ENCODE measurements around the gene BCL2L11.
"Not testable (repeated sequence)": the region's sequence is repeated elsewhere in the genome, so short reads cannot be mapped to it uniquely, and the experiment has no call there.

The BCL2L11 gene, protein sequence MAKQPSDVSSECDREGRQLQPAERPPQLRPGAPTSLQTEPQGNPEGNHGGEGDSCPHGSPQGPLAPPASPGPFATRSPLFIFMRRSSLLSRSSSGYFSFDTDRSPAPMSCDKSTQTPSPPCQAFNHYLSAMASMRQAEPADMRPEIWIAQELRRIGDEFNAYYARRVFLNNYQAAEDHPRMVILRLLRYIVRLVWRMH
- total RNA-seq = 35.4 to 61.5 (median 40.3) reads per million in 4 experiments

DNA sequence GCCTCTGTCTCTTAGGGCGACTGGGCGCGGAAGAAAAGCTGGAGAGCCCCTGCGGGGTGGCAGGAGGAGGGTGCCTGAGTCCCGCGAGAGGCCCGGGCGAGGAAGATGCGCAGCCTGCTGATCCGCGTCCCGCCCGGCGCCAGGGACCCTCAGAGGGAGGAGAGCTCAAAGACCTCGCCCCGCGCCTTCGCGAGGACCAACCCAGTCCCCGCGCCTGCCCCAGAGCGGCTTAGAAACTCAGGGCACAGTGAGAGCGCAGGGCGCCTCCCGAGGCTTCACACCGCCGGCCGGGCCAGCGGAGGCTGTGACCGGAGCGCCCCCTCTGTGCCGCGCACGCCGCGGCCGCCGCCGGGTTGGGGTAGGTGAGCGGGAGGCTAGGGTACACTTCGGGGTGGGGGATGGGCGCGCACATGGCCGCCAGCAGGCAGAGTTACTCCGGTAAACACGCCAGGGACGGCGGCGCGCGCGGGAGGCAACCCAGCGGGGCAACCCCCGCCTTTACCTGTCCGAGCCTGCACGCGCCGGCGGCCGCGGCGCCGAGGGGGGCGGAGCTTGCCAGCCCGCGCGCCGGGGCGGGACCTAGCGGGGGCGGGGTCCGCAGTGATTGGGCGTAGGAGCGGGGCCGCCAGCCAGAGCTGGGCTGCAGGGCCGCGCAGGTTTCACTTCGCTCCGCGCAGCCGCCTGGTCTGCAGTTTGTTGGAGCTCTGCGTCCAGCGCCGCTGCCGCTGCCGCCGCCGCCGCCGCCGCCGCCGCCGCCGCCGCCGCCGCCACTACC is at the start of gene BCL2L11:
Gene BCL2L11, plus strand, starts transcription at position 662 of the 775 bp plus-strand sequence. CDS start 2,832 bp downstream, outside the sequence.
- DNase-seq = peak; percentile 77

DNA sequence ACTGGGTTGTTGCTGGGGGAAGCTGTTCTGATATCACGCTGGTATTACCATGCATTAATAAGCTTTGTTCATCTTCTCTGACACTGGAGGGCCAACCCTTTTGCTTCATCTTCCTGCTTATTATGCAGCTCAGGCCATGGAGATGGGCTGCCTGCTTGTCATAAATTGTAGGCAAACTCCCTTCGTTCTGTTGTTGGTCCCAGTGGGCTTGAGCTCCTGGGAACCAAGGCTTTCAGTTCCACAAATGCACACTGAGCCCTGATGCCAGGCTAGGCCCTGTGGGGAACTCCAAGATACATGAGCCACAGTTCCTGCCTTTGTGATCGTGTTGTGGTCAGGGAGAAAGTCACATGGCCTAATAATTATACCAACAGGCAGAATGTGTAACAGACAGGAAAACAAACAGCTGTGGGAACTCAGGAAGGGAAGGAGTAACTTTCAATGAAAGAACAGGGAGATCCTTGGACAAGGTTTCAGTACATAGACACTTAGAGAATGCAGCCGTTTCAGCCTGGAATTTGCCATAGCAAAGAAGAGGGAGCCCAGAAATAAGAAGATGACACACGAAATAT is 49.0 kb upstream of the BCL2L11 start:
- no peak for DNase-seq

DNA sequence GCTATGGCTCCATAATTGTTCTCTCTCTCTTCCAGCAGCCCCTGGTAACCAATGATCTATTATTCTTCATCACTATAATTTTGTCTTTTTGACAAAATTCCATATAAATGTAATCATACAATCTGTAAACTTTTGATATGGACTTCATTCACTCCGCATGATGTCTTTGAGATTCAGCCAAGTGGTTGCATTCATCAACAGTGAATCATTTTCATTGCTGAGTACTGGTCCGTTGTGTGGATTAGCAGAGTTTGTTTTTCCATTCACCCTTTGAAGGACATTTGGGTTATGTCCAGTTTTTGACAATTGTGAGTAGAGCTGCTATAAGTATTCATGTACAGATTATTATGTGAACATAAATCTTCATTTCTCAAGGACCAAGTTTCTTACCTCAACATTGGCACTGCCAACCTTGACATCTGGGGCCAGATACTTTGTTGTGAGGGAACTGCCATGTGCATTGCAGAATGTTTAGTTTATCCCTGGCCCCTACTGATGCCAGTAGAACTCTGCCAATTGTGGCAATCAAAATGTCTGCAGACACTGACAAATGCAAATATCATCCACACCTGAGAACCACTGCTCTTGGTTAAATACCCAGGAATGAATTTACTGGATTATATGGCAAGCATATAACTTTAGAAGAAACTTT is 48.4 kb upstream of the BCL2L11 start:
- no peak for DNase-seq

DNA sequence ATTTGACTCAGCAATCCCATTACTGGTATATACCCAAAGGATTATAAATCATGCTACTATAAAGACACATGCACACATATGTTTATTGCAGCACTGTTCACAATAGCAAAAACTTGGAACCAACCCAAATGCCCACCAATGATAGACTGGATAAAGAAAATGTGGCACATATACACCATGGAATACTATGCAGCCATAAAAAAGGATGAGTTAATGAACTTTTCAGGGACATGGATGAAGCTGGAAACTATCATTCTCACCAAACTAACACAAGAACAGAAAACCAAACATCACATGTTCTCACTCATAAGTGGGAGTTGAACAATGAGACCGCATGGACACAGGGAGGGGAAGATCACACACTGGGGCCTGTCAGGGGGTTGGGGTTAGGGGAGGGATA is 38.1 kb upstream of the BCL2L11 start:
- not testable (repeated sequence) for DNase-seq

DNA sequence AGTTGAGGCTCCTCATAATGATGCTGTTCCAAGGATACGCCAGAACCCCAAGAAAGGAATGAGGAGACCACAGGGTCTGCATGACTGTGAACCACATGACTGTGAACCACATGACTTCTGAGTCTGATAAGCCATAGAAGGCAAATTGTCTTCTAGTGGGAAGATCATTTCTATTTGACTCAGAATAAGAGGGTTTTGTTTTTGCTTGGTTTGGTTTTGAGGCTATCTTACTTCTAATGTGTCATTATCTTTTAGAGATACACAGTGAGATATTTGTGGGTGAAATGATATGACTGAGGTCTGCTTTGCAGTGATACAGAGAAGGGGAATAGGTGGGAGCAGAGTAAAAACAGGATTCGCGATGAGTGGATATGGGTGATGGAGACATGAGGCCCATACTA is 28.9 kb upstream of the BCL2L11 start:
- DNase-seq = no peak

DNA sequence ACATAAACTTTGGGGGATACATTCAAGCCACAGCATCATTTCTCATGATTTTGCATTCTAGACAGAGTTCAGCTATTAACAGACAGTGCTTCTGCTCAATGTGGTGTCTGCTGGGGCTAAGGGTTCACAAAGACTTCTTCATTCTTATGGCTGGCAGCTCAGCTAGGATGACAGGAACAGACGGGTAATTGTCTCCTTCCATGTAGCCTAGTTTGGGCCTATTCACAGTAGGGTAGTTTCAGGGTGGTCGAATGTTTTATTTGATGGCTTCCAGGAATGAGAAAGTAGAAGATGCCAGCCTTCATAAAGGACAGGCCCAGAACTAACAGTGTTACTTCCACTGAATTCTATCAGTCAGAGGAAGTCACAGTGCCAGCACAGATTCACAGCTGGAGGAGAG is 26.0 kb upstream of the BCL2L11 start:
- no peak for DNase-seq

DNA sequence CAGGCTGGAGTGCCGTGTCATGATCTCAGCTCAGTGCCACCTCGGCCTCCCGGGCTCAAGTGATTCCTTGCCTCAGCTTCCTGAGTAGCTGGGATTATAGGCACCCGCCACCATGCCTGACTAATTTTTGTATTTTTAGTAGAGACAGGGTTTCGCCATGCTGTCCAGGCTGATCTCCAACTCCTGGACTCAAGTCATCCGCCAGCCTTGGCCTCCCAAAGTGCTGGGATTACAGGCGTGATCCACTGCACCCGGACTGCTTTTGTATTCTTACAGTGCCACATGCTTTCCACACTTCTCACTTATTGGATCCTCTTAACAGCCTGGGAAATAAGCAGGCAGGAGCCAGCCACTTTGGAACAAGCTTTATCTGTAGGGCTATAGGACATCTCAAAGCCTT is 25.3 kb upstream of the BCL2L11 start:
- no peak for DNase-seq

DNA sequence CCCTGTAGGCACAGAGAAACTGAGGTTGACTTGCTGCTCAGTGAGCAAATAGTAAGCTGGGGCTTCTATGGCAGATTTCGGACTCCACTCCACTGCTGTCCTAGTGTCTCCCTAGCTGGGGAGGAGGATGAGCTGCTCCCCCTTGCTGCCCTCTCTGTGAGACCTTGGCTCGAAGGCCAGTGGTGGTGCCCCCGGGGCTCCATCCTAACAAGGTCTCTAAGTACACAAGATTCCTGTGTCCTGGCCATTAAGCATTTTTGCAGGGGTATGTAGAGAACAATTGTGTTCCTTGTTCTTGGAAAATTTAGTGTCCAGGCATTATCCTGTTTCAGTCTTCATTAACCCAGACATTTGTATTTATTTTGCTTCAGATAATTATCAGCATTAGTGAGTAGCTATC is 21.3 kb upstream of the BCL2L11 start:
- no peak for DNase-seq

DNA sequence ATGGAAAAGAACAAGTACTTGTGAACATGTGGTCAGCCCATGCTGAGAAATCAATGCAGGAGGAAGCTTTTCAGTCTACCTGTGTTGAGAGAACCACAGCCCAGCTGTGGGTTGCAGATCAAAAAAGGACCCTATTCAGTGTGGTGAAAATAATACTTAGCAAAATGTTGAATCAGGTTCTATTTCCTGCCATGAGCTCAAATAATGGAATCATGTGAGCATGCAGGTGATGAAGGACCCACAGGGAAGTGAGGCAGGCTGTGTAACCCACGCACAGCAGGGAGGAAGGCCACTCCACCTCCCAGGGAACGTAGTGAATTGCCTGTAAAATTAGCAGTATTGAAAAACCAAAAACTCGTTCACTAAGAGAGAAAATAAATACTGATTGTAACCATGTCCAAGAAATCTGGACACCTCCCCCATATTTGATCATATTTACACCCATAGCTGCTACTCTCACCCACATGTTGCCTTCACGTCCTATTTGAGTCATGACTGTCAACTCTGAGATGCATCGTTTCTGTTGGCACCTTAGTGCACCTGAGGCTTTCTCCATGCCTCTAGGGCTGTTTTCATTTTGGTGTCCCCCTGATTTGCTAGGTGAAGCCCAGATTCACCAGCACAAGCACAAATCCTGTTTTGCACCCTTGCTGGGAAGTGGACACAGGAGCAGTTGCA is 20.5 kb upstream of the BCL2L11 start:
- no peak for DNase-seq

DNA sequence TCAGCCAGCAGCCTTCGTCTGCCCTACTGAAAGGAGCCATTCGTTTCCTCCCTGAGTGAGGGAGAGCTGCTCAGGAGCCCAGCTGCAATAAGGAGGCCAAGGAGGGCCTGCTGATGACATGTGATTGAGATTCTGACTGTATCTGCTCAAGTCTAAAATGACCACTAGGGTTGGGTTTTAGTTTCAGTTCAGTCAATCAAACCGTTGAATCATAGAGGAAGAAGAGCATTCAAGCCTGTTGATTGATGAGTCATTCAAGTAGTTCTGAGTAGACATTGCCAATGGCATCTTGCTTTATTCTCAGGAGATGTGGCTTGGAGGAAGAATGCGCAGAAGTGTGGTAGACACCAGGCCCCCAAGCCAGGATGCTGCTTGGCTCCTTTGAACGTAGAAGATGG is 19.9 kb upstream of the BCL2L11 start:
- no peak for DNase-seq

DNA sequence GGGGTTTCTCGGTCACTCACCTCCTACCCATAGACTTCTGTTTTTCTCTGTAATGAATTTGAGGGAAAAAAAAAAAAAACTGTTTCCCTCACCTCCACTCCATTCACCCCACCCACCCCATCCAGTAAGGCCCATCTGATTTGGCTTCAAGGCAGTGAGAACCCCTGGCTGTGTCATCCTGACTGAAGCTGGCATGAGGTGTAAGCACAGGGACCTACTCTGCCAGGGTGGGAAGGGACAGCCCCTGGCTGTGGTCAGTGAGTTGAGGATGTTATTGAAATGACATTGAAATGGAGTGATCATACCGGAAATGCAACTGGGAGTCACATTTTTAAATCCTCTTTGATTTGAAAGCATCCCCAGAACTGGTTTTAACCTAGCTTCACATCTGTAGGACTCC is 19.1 kb upstream of the BCL2L11 start:
- DNase-seq = no peak

DNA sequence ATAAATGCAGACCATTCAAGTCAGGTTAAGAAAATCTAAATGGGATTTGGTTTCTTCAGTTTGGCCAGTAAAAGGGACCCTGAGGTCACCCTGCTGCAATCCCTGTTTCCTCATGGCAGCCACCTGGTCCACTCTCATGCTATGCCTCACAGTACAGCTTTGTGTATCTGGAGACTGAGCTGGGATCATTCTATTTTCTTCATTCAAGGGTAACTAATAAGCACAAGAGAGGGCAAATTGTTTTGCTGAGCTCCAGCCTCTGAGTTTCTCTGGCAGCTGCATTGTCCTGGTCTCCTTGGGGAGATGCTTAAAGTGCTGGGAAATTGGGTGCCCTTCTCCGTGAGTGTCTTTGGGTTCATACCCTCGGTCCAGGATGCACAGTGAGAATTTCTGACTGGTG is 18.5 kb upstream of the BCL2L11 start:
- DNase-seq = no peak

DNA sequence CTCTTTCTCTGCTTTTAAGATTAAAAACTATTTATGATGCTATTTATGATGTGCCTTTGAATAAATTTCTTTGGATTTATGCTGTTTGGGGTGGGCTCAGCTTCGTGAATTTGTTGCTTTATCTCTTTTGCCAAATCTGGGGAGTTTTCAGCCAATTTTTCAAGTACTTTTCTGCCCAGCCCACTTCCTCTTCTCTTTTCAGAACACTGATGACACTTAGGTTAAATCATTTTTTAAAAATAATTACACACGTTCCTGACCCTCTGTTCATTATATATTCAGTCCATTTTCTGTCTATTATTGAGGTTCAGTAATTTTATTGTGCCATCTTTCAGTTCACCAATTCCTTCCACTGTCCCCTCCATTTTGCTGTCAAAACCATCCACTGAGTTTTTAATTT is 14.8 kb upstream of the BCL2L11 start:
- DNase-seq = no peak

DNA sequence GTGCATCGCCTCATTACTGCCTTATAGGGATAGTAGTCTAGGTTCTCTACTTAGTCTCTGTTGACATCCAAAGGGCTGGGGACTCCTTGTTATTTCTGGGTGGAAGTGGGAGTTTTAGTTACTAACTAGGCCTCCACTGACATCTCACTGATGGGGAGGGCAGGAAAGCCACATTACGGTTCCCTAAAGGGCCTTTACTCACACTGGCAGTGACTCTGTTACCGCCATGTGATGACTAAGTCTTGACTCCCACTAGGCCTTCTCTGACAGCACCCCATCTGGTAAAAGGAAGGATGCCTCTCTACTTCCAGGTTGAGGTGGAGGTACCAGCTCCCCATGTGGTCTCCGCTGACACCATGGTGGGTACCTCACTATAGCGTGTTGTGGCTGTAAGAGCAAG is 14.0 kb upstream of the BCL2L11 start:
- DNase-seq = no peak

DNA sequence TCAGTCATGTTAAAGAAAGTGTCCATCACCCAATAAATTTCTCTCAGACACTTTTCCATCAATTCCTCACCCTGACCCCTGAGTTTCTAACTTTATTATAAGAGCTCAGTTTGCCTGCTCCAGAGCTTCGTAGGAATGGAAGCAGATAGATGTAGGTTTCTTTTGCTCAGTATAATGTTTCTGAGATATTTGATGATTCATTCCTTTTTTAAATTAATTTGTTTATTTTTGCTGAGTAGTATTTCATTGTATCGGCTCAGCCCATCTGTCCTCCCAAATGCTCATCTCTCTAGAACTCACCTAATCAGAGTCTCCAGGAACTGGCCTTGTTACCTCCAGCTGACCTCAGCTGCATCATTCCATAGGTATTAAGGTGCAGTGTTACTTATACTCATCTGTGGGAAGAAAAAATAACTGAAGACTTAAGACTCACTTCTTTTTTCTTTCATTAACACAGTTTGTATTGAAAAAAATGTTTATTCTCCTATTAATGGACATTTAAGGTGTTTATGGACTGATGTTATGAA is 11.9 kb upstream of the BCL2L11 start:
- DNase-seq = no peak

DNA sequence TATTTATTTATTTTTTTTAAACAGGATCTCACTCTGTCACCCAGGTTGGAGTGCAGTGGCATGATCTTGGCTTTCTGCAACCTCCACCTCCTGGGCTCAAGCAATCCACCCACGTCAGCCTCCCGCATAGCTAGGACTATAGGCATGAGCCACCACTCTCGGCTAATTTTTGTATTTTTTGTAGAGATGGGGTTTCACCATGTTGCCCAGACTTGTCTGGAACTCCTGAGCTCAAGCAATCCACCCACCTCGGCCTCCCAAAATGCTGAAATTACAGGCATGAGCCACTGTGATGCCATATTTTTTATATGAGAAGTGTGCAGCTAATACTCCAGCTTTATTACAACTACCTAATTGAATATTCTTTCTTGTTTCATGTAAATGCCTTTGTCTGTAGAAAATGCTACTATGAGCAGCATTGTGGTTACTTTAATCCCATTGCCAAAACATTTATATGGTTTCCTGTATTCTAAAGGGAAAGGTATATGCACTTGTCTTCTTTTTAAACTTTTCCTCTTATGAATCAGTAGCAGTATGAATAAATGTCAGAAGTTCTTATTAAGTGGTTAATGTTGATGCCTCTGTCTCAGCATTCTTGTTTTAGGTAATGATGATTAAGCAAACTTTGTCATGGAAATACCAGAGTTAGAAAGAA is 9.5 kb upstream of the BCL2L11 start:
- no peak for DNase-seq

DNA sequence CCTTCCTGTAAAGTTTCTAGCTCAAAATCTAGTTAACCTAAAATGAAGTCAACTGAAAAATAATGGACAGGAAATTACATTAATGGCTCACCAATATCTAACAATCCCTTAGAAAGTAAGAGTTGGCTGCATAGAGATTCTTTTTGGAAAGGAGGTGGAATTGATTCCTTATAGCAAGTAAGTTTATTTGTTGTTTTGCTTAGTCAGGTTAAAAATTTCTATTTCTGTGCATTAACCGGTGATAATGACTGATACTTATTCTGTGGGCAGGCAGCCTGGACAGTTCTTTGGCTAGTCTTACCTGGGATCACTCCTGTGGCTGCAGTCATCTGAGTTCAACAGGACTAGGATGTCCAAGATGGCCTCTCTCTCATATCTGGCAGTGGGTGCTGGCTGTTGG is 6.9 kb upstream of the BCL2L11 start:
- no peak for DNase-seq

DNA sequence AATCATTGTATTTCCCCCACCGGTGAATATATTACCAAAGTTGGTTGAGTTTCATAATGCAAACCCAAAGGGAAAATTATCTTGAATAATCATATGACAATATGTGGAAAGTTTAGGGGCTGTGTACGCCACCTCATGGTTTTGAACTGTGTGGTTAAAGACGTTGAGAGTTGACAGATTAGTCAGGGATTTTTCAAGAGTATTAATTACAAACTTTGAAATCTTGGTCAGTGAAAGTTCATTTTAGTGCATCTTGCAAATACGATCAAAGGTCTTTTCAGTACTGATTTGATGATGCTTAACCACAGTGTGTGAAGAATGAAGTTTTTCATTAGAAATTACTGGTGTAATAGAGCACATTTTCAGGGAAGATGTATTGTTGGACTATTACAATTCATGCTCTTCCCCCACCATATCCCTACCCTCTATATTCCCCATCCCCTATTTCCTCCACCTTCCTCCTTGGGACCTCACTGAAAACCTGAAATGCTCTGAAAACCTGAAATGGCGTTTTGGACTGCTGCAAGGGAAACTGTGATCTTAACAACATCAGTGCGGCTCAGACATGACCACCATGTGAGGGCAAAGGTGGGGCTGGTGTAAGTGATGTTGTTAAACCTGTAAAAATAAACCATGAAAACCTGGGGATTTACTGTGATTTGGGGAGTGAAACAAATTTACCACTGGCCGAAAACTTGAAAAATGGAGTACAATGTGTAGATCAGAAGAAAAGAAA is 4.5 kb upstream of the BCL2L11 start:
- no peak for DNase-seq

DNA sequence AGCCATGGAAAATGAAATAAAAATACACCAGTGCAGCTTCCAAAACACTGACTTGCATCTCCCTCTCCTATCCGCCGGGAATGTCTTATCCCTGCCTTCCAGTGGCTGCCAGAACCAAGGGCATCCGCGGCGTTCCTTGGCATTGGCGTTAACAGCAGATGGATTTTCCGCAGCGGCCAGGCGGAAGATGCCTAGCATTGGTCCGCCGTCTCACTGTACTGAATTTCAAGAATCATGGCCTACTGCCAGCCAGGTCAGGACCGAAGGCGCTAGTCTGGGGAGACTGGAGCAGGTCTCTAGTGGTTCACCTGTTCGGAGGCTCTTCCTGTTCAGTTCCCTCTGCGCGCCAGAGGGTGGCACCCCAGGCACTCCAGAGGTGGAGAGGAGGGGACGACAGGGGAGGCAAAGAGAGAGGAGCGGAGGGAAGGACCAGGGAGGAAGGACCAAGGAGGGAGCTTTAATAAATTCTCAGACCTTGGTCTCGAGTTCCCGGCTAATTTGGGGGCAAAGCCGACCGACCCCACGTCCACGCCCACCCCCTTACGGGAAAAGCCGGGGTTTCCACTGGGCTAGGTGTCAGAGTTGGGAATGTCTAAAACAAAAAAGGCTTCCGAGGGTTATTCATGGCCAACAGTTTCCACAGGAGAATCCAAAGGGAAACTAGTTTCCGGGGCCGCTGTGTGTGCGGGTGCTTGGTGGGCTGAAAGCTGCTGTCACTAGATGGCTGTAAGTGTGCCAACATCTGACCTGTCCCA is 3.7 kb upstream of the BCL2L11 start:
- DNase-seq = peak; percentile 50

DNA sequence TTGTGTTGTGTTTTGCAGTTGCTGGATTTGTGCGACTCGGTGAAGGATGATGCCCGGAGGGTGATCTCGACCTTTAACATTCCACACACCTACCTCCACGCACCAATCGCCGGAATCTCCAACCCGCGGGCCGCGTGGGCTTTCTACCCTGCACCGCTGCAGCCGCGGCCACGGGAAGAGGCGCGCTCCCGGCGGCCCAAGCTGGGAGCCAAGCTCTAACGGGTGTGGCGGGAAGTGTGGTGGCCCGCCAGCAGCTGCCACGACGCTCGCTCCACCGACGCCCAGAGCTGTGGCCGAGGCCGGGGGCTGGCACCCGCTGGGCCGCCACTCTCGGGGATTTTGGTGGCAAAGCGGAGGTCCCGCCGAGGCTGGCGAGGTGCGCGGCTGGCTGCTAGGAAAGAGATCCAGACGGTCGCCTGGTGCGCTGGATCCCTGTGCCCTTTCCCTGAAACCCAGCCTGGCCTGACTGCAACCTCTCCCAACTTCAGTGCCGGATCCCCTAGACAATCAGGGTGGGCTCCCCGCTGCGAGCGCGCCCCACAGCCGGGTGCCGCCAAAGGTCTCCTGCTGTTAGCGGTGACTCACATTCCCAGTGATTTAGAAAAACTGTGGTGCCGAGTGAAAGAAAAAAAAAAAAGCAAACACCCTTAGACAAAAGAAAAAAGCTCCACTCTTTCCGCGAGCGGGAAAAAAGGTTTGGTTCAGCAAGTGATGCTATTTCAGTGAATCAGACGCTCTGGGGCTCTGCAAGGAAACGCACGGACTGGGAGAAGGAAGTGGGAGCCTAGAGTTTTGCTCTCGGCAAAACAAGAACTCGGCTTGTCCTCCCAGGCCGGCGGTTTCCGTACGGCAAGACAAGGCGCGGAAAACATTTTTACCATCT is 2.9 kb upstream of the BCL2L11 start:
- DNase-seq = no peak

Data from effector CD8-positive, alpha-beta T cell (primary cell).